NT2/D1 (cell line): Measurements from ENCODE around the gene DAB2IP.

Source experiments
- SUZ12 ChIP-seq: IDR thresholded peaks from 2 replicates; pipeline ENCODE4 v1.6.1; 2011; ENCODE audit not compliant: insufficient read length, insufficient read depth; ENCODE audit errors: extremely low read depth
- YY1 ChIP-seq: IDR thresholded peaks from 2 replicates; pipeline ENCODE4 v1.6.1; 2011; ENCODE audit not compliant: insufficient read length, insufficient read depth

- TF ChIP-seq SUZ12 (no peak), YY1 (no peak)
These were observed 16.5 kb downstream of the DAB2IP start for GRCh38 chr9:121667890-121668289.
